Retina (tissue), 1 donor: ENCODE measurements around the gene LRP1.

ENCODE experiments used
- DNase-seq: peaks from one replicate; pipeline ENCODE4 v3.0.0-alpha.2; 2016

The LRP1 gene

GRCh38 chr12:57094208-57095160, 33.8 kb upstream of the LRP1 start:
- no peak for DNase-seq

GRCh38 chr12:57095440-57095839, 32.8 kb upstream of the LRP1 start:
- DNase-seq = no peak

- no peak for DNase-seq
Measured at GRCh38 chr12:57096099-57096572, 32.1 kb upstream of the LRP1 start.

GRCh38 chr12:57096748-57097553, 31.3 kb upstream of the LRP1 start:
- DNase-seq = no peak

GRCh38 chr12:57097554-57097835, 30.8 kb upstream of the LRP1 start:
- no peak for DNase-seq

- no peak for DNase-seq
Measured at GRCh38 chr12:57098546-57098945, 29.7 kb upstream of the LRP1 start.

- no peak for DNase-seq
Measured at GRCh38 chr12:57099047-57099714, 29.1 kb upstream of the LRP1 start.

GRCh38 chr12:57099766-57100165, 28.5 kb upstream of the LRP1 start:
- DNase-seq = no peak

GRCh38 chr12:57101892-57102695, 26.2 kb upstream of the LRP1 start:
- DNase-seq = no peak

GRCh38 chr12:57103856-57104255, 24.4 kb upstream of the LRP1 start:
- no peak for DNase-seq

- DNase-seq = no peak
Measured at GRCh38 chr12:57104292-57104910, 23.9 kb upstream of the LRP1 start.

- DNase-seq = no peak
Measured at GRCh38 chr12:57105011-57105753, 23.1 kb upstream of the LRP1 start.

GRCh38 chr12:57106021-57106708, 22.1 kb upstream of the LRP1 start:
- no peak for DNase-seq

GRCh38 chr12:57107456-57108155, 20.7 kb upstream of the LRP1 start:
- DNase-seq = peak; percentile 64

- no peak for DNase-seq
Measured at GRCh38 chr12:57109207-57110103, 18.8 kb upstream of the LRP1 start.

GRCh38 chr12:57110104-57111030, 17.9 kb upstream of the LRP1 start:
- DNase-seq = peak; percentile 82

GRCh38 chr12:57111031-57111734, 17.1 kb upstream of the LRP1 start, which contains the start of gene STAT6:
STAT6 (minus strand) TSS chr12:57111362; CDS start chr12:57108278, 3,084 bp downstream.
- DNase-seq = peak; percentile 78
